DND-41 (cell line): ENCODE data around the gene HEY2.
A peak's percentile ranks its signal among the peaks of the same experiment; 100 is the strongest.

Source experiments
- ATAC-seq: fragments of 200-7000 bp; cut with Tn5 transposase; 3 replicates; pipeline ENCODE4 v1.9.1; 2021; ENCODE audit warnings: low read depth; ENCODE audit not compliant: insufficient read depth
- DNase-seq: peaks from one replicate; pipeline ENCODE4 v3.0.0-alpha.2; 2020
- H2AFZ ChIP-seq: 2 replicates; pipeline ENCODE4 v1.6.0; 2012; ENCODE audit warnings: low read depth, low read length
- H3K27ac ChIP-seq: 2 replicates; pipeline ENCODE4 v1.5.1; 2012; ENCODE audit warnings: low read length, inconsistent platforms
- H3K27me3 ChIP-seq: fragments of 200-600 bp; sonication (generic); 2 replicates; pipeline ENCODE4 v1.6.0; 2012; ENCODE audit warnings: low read length, mild to moderate bottlenecking, inconsistent platforms; ENCODE audit not compliant: insufficient read depth, poor library complexity
- H3K36me3 ChIP-seq: 2 replicates; pipeline ENCODE4 v1.5.1; 2012; ENCODE audit warnings: low read length, inconsistent platforms; ENCODE audit not compliant: insufficient read depth
- H3K4me1 ChIP-seq: 2 replicates; pipeline ENCODE4 v1.5.1; 2012; ENCODE audit warnings: mild to moderate bottlenecking, low read length; ENCODE audit not compliant: insufficient read depth
- H3K4me2 ChIP-seq: 2 replicates; pipeline ENCODE4 v1.6.0; 2012; ENCODE audit warnings: mild to moderate bottlenecking, moderate library complexity, low read length, inconsistent platforms; ENCODE audit not compliant: insufficient read depth
- H3K4me3 ChIP-seq, 2 experiments: fragments of 200-600 bp in 1 of 2; shearing (Covaris generic) in 1 of 2; 2 replicates each; pipeline ENCODE4 v1.5.1; 2012 to 2016; ENCODE audit warnings: inconsistent platforms in 2 of 2, low read length in 2 of 2, mild to moderate bottlenecking in 2 of 2, low read depth in 1 of 2, moderate library complexity in 1 of 2
- H3K79me2 ChIP-seq: 2 replicates; pipeline ENCODE4 v1.6.0; 2012; ENCODE audit warnings: low read length, inconsistent platforms; ENCODE audit not compliant: insufficient read depth
- H3K9ac ChIP-seq: 2 replicates; pipeline ENCODE4 v1.6.0; 2012; ENCODE audit warnings: low read depth, mild to moderate bottlenecking, inconsistent platforms, low read length, moderate library complexity
- H3K9me3 ChIP-seq: 2 replicates; pipeline ENCODE4 v1.5.1; 2012; ENCODE audit warnings: low read length, moderate library complexity, mild to moderate bottlenecking, inconsistent platforms; ENCODE audit not compliant: insufficient read depth, severe bottlenecking
- H4K20me1 ChIP-seq: 2 replicates; pipeline ENCODE4 v1.6.0; 2012; ENCODE audit warnings: low read length; ENCODE audit not compliant: insufficient read depth
- EZH2 ChIP-seq: IDR thresholded peaks from 3 replicates; pipeline ENCODE4 v1.6.1; 2012; ENCODE audit warnings: borderline replicate concordance, low read depth, mild to moderate bottlenecking, moderate library complexity, low read length, inconsistent platforms; ENCODE audit not compliant: severe bottlenecking
- TF ChIP-seq, protein P1 (sequence below): IDR thresholded peaks from 2 replicates; pipeline ENCODE4 v1.5.1; 2012; ENCODE audit warnings: borderline replicate concordance, low read length, moderate library complexity, mild to moderate bottlenecking; ENCODE audit not compliant: poor library complexity, severe bottlenecking; ENCODE audit errors: extremely low read depth

The HEY2 gene

DNA sequence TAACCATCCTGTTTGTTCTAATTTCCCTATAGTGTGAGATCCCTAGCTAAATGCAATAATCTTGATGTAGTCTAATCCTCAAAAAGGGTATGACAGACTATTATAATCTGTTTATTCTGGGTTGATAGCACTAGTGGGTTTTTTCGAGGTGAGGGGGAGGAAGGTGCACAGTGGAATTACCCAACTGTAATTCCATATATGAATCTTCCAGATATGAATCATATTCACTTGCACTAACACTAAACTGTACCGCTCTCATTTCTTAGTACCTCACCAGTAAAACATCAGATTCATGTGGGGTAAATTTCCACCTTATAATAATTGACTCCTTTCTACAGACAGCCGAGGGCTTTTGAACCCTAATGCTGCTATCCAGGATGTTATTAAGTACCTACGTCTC is 57.9 kb downstream of the HEY2 start:
- DNase-seq: no peak
- Histone ChIP-seq H3K4me3 (no peak overlapping the region), H3K79me2 (peaks cover 40% of the 10 kb centered on the region), H3K36me3 (0 out of 2 replicates have a peak, but pooled peaks cover 3% of the 10 kb centered on the region), H2AFZ (no peak overlapping the region), H3K9ac (no peak overlapping the region), H3K4me2 (no peak overlapping the region), H3K4me1 (peaks cover 13% of the 10 kb centered on the region), H3K27me3 (no peaks in the 10 kb centered on the region), H3K27ac (no peak overlapping the region), H3K9me3 (no peaks in the 10 kb centered on the region), H4K20me1 (peaks cover 11% of the 10 kb centered on the region; the same call in 1 of the 2 replicates)
- TF ChIP-seq EZH2: no peak
- TF ChIP-seq, protein P1, sequence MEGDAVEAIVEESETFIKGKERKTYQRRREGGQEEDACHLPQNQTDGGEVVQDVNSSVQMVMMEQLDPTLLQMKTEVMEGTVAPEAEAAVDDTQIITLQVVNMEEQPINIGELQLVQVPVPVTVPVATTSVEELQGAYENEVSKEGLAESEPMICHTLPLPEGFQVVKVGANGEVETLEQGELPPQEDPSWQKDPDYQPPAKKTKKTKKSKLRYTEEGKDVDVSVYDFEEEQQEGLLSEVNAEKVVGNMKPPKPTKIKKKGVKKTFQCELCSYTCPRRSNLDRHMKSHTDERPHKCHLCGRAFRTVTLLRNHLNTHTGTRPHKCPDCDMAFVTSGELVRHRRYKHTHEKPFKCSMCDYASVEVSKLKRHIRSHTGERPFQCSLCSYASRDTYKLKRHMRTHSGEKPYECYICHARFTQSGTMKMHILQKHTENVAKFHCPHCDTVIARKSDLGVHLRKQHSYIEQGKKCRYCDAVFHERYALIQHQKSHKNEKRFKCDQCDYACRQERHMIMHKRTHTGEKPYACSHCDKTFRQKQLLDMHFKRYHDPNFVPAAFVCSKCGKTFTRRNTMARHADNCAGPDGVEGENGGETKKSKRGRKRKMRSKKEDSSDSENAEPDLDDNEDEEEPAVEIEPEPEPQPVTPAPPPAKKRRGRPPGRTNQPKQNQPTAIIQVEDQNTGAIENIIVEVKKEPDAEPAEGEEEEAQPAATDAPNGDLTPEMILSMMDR: no peak
- ATAC-seq: no peak

DNA sequence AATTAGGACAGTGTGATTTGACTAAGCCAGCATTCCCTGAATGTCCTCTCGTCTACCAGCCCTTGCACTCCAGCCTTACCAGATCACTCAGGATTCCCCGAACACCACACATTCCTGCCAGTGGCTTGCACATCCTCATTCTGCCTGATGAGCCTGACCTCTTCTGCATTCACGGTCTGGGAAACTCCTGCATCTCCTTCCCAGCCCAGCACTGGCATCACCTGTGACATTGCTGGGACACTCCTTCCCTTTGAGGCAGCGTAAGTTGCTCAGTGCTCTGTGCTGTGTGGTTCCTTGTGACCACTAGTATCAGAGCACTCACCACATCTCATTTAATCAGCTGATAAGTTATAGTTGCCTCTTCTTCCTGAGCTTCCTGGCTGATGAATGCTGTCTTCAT is 58.6 kb downstream of the HEY2 start:
- Histone ChIP-seq H3K4me3 (no peak overlapping the region), H3K27me3 (no peaks in the 10 kb centered on the region), H3K4me1 (peaks cover 5% of the 10 kb centered on the region; the same call in 1 of the 2 replicates), H3K36me3 (0 out of 2 replicates have a peak, but pooled peaks cover 3% of the 10 kb centered on the region), H3K27ac (no peak overlapping the region), H3K4me2 (no peak overlapping the region), H4K20me1 (peaks cover 13% of the 10 kb centered on the region; the same call in 1 of the 2 replicates), H3K79me2 (peaks cover 47% of the 10 kb centered on the region), H2AFZ (no peak overlapping the region), H3K9ac (no peak overlapping the region), H3K9me3 (no peaks in the 10 kb centered on the region)
- ATAC-seq: peak; percentile 44; the same call in 1 of the 3 replicates
- DNase-seq: no peak
- TF ChIP-seq, protein P1: no peak
- no peak for TF ChIP-seq EZH2

DNA sequence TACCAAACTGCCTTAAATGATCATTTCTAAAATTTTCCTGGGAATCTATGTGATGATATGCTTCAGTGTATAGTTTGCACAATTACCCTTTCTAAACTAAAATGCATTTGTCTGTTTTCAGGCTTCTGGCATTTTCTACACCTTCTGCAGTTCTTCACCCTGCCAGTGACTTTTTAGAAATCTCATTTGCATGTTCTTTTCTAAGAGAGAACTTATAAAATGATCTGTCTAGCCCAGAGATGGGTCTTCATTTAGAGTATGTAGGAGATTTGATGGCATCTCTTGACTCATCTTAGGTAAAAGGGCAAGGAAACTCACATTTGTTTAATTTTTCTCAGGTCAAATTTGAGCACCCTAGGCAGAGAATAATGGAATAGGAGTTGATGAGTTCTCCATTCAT is 59.2 kb downstream of the HEY2 start:
- Histone ChIP-seq H3K79me2 (peaks cover 45% of the 10 kb centered on the region), H3K9me3 (no peaks in the 10 kb centered on the region), H3K36me3 (0 out of 2 replicates have a peak, but pooled peaks cover 3% of the 10 kb centered on the region), H3K27me3 (no peaks in the 10 kb centered on the region), H3K4me2 (no peak overlapping the region), H3K27ac (no peak overlapping the region), H3K4me3 (no peak overlapping the region), H3K4me1 (0 out of 2 replicates have a peak, but pooled peaks cover under 1% of the 10 kb centered on the region), H4K20me1 (peaks cover 13% of the 10 kb centered on the region; the same call in 1 of the 2 replicates), H2AFZ (no peak overlapping the region), H3K9ac (no peak overlapping the region)
- DNase-seq (no peak), ATAC-seq (no peak)
- TF ChIP-seq EZH2: no peak
- TF ChIP-seq, protein P1: no peak
